Raji (cell line): ENCODE results near the gene RBL1.

Experiments
- POLR2A ChIP-seq: IDR thresholded peaks from 2 replicates; pipeline ENCODE4 v1.6.1; 2011; ENCODE audit warnings: low read depth, low read length, control low read depth; ENCODE audit not compliant: insufficient read depth

The RBL1 gene

GRCh38 chr20:36951979-36952738 is 143.6 kb downstream of the RBL1 start:
- no peak for TF ChIP-seq POLR2A

- peak; percentile 94 for TF ChIP-seq POLR2A
Measured at GRCh38 chr20:36951198-36951978, 144.4 kb downstream of the RBL1 start, which contains the start of gene SAMHD1. Gene SAMHD1, minus strand, starts transcription at chr20:36951708. Its CDS starts 65 bp downstream, at chr20:36951643.

GRCh38 chr20:36950414-36951197 is 145.2 kb downstream of the RBL1 start:
- TF ChIP-seq POLR2A: 0 out of 2 replicates have a peak, but pooled peaks have one; percentile 30
